Glomerular endothelial cell (primary cell): Measurements from ENCODE around the gene RPH3AL. TPM values are rescaled to one million over a fixed set of nuclear protein-coding genes. Genes with fewer than 3 reads are reported as not detected.

Experiments used
- DNase-seq: peaks from one replicate; pipeline ENCODE4 v3.0.0-alpha.2; 2011; ENCODE audit warnings: low read depth, low spot score; ENCODE audit errors: extremely low read depth
- total RNA-seq: library from RNA; depleted of rRNA; stranded (reverse); fragments of >200 nt; gene quantifications from 2 replicates; pipeline ENCODE4 v1.2.3, GENCODE V29; 2015

Gene RPH3AL
- total RNA-seq, 1 donor from 2014 or later: 18.7 TPM

- DNase-seq: no peak
Observed at GRCh38 chr17:303168-303567, 49.4 kb downstream of the RPH3AL start.

GRCh38 chr17:302300-302698 is 50.3 kb downstream of the RPH3AL start:
- DNase-seq: no peak

DNA sequence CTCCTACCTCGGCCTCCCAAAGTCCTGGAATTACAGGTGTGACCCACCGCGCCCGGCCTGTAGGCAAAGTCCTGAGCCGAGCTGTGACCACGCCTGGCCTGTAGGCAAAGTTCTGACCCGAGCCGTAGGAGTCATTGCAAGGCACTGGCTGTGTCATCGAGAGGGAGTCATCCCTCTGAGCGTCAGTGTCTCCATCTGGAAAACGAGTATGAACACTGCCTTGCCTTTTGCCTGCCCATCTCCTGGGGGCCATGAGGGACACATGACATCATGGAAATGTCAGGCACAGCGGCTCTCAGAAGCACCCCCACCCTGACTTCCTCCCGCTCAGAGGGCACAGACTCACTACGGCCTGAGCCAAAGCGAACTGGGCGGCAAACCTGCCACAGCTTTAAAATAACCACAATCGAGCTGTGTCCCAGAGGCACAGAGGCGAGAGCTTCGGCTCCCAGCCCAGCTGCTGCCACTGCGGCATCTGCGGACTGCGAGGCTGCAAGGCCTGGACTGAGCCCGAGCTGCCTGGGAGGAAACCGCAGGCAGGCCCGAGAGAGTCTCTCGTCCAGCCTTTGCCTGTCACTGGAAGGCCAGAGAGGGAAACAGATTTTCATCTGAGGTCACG is 50.8 kb downstream of the RPH3AL start:
- DNase-seq: no peak

DNA sequence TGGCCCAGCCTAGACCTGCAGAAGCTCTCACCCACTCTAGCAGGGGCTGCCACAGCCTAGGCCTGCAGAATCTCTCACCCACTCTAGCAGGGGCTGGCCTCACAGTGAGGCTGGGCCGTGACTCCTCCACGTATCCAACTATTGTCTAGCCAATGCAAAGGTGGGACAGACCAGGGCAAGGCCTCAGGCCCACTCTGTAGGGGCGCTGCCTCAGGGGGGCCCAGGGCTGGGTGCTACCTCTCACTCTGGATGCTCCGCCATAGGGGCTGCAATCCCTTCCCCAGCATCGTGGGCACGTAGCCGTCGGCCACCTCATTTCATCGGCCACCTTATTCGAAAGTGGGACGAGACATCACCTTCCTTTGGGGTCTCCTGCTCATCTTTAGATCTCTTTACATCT is 51.7 kb downstream of the RPH3AL start:
- DNase-seq: no peak

- no peak for DNase-seq
Observed at GRCh38 chr17:299546-299945, 53.1 kb downstream of the RPH3AL start.

DNA sequence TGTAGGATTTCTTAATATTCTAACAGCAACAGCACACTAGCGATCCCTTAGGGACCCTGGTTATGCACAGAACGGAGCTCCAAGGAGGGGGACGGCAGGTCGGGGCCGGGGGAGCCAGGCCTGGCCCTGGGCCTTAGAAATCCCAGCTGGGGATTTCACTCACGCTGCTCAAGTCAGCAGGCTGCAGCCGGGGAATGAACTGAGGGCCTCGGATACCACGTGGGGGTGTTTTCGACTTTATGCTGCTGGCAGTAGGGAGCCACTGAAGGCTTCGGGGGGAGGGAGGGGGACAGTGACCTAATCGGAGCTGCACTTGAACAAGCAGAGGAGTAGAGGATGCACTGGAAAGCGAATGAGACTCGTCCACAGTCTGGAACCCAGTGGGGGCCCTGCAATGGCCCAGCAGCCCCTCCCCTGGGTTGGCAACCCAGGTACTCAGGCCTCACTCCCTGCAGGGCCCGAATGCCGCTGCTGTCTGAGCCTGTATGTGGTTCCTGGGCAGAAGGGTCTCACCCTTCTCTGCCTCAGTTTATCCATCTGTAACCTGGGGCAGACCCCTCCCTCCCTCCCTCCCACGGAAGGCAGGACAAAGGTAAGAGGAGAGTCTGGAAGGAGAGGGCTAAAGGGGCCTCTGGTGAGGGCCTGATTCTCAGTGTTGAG is 53.7 kb downstream of the RPH3AL start:
- no peak for DNase-seq

GRCh38 chr17:297758-298157 is 54.8 kb downstream of the RPH3AL start:
- no peak for DNase-seq

GRCh38 chr17:296906-297690 is 55.5 kb downstream of the RPH3AL start:
- no peak for DNase-seq

GRCh38 chr17:296379-296778 is 56.2 kb downstream of the RPH3AL start:
- DNase-seq: no peak

DNA sequence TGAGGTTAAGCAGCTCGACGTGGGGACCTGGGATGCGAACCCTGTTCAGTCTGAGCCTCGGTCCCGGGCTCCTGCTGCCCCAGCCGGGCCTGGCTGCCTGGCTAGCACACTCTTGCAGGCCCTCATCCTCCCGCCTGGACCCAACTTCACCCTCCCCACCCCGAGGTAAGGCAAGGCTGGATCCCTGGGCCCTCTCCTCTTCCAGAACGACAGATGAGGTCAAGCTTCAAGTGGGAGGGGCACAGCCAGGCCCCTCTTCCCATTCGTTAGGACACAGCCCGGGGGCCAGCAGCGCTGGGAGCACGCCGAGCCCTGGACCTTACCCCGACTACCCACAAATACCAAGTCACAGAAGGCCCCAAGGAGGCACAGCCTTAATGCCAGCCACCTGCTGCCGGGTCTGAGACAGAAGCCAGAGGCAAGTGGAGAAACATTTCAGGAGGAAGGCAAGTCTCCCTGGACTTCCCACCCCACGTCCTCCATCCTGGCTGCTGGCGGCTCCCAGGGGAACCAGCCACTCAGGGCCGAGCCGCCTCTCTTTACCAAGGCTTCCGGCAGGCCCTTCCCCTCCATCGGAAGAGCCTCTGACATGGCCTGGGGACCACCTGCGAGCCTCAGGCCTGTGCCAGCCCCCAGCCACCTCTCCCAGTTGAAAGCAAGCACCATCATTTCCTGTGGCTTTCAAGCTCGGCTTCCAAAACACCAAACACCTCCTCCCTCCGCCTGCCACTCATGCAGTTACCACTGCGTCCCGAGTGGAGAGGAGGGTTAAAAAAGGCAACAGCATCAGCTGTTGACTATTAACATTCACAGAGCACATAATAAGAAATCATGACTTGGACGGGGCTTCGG is 59.9 kb downstream of the RPH3AL start:
- DNase-seq: no peak

DNA sequence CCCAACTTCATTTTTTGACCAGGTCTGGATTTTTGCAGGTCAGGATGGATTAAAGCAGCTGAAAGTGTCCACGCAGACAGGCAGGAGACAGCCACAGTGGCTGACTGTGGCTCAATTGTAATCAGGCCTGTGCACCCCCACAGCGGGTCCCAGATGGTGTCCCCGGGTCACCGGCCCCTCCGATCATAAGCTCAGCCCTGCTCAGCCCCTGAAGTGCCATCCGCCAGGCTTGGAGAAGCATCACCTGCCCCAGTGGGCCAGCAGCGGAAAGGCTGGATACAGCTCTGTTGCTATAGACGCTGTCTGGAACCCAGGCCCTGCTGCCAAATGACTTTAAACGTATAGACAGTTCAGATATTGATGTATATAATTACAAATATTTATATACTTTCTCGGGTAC is 60.6 kb downstream of the RPH3AL start:
- no peak for DNase-seq

DNA sequence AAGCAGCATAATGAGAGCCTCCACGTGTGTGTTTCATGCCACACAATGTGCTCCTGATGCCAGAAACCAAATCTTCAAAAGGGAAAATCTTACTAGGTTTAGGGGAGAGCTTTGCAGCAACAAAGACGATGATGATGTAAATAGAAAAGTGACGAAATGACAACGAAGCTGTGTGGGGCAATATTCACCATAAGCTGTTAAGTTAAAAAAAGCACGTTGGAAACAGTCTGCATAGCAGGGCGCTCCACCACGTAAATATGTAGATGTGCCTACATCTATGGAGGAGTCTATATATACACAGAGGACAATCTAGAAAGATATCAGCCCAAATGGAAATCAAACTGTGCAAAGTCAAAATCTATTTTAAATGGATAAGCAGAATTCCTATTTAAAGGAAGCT is 61.0 kb downstream of the RPH3AL start:
- no peak for DNase-seq

- DNase-seq: no peak
Observed at GRCh38 chr17:290626-291025, 62.0 kb downstream of the RPH3AL start.

DNA sequence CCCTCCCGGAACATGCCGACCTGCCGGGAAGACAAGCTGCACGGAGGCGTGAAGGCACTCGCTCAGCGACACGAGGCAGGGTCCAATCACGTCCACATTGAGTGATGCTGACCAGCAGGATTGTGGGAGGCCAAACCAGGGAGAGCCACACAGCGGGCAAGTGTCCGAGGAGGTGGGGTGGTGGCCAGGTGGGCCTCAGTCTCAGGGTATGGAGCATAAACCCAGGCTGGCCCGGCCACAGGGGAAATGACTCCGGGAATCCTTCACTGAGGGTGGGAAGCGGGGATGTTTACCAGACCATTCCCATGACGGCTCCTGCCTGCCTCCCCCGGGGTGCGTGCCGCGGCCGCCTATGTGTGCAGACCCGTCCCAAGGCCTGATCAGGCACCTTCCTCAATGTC is 62.5 kb downstream of the RPH3AL start:
- DNase-seq: no peak

DNA sequence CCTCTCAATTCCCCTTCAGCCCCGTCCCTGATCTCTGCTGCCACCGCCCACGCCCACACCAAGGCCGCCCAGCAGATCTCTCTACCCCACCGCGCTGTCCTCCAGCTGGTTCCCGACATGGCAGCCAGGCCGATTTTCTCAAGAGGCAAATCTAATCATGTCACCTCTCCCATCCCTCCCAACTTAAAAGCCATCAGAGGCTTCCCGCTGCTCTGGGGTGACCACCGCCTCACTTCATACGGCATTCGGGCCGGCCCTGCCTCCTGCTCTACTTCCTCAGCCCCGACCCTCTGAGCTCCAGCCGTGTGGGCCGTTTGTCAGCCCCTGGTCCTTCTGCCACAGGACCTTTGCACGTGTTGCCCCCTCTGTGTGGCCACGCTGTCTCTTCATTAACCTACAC is 63.2 kb downstream of the RPH3AL start:
- DNase-seq: no peak

GRCh38 chr17:288802-289356 is 63.7 kb downstream of the RPH3AL start:
- no peak for DNase-seq

DNA sequence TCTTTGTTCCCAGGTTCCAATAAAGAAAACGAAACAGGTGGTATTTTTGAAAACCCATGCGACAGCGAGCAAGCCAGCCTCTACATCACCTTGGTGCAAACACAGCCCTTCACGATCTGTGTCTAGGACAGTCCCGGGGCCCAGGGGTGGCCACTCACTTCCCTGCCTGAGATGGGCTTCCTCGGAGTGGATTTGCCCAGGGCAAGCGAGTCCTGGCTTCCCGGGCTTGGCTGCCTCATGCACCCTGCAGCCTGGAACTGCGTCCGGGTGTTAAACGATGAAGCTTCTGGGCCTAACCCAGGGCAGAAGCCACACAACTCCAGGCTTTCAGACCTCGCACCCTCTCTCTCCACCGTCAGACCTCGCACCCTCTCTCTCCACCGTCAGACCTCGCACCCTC is 66.0 kb downstream of the RPH3AL start:
- DNase-seq: no peak

DNA sequence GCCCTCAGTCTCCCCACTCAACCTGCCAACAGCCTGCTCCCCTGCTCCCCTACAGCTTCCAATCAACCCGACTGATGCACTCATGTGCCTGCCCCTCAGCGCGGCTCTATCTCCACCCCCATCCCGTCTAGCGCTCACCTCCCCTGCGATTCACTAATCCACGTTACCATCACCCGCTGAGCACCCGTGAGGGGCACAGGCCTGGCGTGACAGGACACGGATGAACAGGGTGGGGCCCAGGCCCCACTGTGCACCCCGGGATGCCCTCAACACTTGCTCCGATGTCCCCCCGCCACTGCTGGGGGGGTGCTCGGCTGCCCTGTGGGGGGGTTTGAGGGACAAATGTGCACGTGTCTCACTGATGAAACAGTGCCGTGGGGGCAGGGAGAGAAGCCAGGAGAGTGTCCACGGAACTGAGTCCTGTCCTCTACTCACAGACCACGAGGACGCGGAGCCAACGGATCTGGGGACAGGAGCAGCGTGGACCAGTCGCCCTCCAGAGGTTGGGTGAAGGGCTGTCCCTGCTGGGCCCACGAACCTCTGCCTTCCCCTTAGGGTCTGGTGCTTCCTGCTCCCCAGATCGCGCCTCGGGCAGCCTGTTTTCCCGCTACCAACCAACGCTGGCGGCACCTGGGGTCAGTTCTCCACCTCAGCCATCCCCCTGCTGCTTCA is 66.7 kb downstream of the RPH3AL start:
- no peak for DNase-seq

- no peak for DNase-seq
Observed at GRCh38 chr17:284676-285355, 67.8 kb downstream of the RPH3AL start.
